Mesodermal cell (in vitro differentiated cells): Measurements from ENCODE around the gene BLVRB.

Experiments used
- H3K27ac ChIP-seq: 2 replicates; pipeline ENCODE4 v1.7.0; 2013; ENCODE audit warnings: mild to moderate bottlenecking, low read depth, low read length, moderate library complexity; ENCODE audit not compliant: severe bottlenecking
- H3K36me3 ChIP-seq: 2 replicates; pipeline ENCODE4 v1.7.1; 2013; ENCODE audit warnings: mild to moderate bottlenecking, low read length, moderate library complexity; ENCODE audit not compliant: control insufficient read depth, insufficient read depth
- H3K4me1 ChIP-seq: one replicate; pipeline ENCODE4 v1.7.1; 2013; ENCODE audit warnings: mild to moderate bottlenecking, low read length; ENCODE audit not compliant: insufficient read depth, control insufficient read depth, poor library complexity, severe bottlenecking
- H3K4me3 ChIP-seq: 2 replicates; pipeline ENCODE4 v1.7.0; 2013; ENCODE audit warnings: low read length, control low read depth, mild to moderate bottlenecking; ENCODE audit not compliant: insufficient read depth, poor library complexity, severe bottlenecking; ENCODE audit errors: extremely low read depth
- H3K9me3 ChIP-seq: 2 replicates; pipeline ENCODE4 v1.7.1; 2013; ENCODE audit warnings: mild to moderate bottlenecking, low read length, moderate library complexity; ENCODE audit not compliant: control insufficient read depth
- WGBS, 2 experiments: methylation state at CpG; one replicate each; pipeline ENCODE4 v1.1.5; 2013; ENCODE audit warnings: missing lambda C conversion rate in 2 of 2; ENCODE audit not compliant: insufficient coverage in 2 of 2; 5-methylcytosine and 5-hydroxymethylcytosine counted together

BLVRB gene

DNA sequence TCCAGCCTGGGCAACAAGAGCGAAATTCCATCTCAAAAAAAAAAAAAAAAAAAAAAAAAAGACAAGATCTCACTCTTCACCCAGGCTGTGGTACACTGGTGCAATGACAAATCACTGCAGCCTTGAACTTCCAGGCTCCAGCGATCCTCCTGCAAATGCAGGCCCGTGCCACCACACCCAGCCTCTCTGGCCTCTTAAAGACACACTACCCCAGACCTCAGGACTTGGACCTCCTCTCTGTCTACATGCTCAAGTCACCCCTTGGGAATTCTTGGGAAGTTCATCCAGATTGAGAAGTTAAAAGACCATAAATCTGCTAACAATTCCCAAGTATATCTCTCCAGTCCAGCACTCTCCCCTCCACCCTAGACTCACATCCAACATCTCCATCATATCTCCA lies 65.0 kb downstream of the BLVRB start:
- Histone ChIP-seq H3K9me3 (no peaks in the 10 kb centered on the region), H3K4me3 (no peak overlapping the region), H3K27ac (no peak overlapping the region), H3K4me1 (no peaks in the 10 kb centered on the region), H3K36me3 (no peaks in the 10 kb centered on the region)
- WGBS, 2 experiments, result 60 to 100% methylated on average over 1 to 2 of the region's 3 CpGs

DNA sequence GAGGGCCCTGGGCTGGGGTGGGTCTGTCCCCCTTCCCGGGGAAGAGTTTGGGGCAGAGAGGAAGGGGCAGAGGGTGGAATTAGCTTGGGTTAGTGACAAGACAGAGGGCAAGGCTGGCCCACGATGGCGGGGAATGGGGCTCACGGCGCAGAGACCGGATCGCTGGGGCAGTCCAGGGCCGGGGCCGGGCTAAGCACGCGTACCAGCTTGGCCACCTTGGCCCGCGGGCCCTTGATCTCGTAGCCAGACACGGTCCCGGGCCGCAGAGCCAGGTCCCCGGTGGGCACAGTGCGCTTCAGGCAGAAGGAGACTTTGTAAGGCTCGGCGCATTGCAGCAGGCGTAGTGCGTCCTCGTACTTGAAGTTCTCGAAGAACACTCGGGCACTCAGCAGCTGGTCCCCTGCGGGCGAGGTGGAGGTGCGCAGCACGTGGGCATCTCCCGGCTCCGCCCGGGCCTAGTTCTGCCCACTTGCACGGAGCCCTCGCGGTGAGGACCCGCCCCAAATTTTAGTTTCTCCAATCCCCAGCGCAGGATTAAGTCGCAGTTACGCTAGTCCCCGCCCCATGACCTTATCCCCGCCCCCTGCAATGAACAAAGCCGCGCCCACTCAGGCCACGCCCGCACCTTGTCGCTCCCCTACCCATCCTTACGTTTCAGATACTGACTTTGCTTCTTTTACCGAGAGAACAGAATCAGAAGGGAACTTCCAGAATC lies 67.0 kb downstream of the BLVRB start:
- no peaks in the 10 kb centered on the region for H3K9me3 ChIP-seq
- no peak overlapping the region for H3K4me3 ChIP-seq
- WGBS, 2 experiments, result 88 to 92% methylated on average over 48 to 49 of the region's 49 CpGs
- H3K4me1 ChIP-seq, result no peaks in the 10 kb centered on the region
- H3K36me3 ChIP-seq, result no peaks in the 10 kb centered on the region
- no peak overlapping the region for H3K27ac ChIP-seq
